Astrocyte (in vitro differentiated cells and primary cell): Measurements from ENCODE around the gene KCNAB3. TPM values are rescaled to one million over a fixed set of nuclear protein-coding genes. Genes with fewer than 3 reads are reported as not detected.
A peak's percentile ranks its signal among the peaks of the same experiment; 100 is the strongest.

ENCODE experiments used
- DNase-seq: peaks from one replicate; pipeline ENCODE4 v3.0.0-alpha.2; 2010; ENCODE audit warnings: low read depth
- FAIRE-seq: peaks from 2 replicates; lab custom pipeline; 2011; peaks lifted over from hg19 to GRCh38; lab: Jason Lieb, UNC
- H2AFZ ChIP-seq: 2 replicates; pipeline ENCODE4 v1.6.0; 2012; ENCODE audit warnings: low read depth, low read length, inconsistent platforms
- H3K27ac ChIP-seq: 2 replicates; pipeline ENCODE4 v1.5.1; 2011; ENCODE audit warnings: low read depth, low read length, inconsistent platforms
- H3K27me3 ChIP-seq: 2 replicates; pipeline ENCODE4 v1.6.0; 2011; ENCODE audit warnings: low read length, inconsistent platforms; ENCODE audit not compliant: insufficient read depth
- H3K36me3 ChIP-seq: 2 replicates; pipeline ENCODE4 v1.5.1; 2011; ENCODE audit warnings: low read length, inconsistent platforms; ENCODE audit not compliant: insufficient read depth
- H3K4me1 ChIP-seq: 2 replicates; pipeline ENCODE4 v1.5.1; 2011; ENCODE audit warnings: low read length, inconsistent platforms; ENCODE audit not compliant: insufficient read depth
- H3K4me2 ChIP-seq: 2 replicates; pipeline ENCODE4 v1.6.0; 2012; ENCODE audit warnings: low read length, inconsistent platforms
- H3K4me3 ChIP-seq: 2 replicates; pipeline ENCODE4 v1.5.1; 2011; ENCODE audit warnings: low read depth, mild to moderate bottlenecking, low read length, inconsistent platforms; ENCODE audit not compliant: insufficient read depth
- H3K79me2 ChIP-seq: 2 replicates; pipeline ENCODE4 v1.6.0; 2012; ENCODE audit warnings: mild to moderate bottlenecking, low read length, inconsistent platforms; ENCODE audit not compliant: insufficient read depth
- H3K9ac ChIP-seq: 2 replicates; pipeline ENCODE4 v1.6.0; 2012; ENCODE audit warnings: mild to moderate bottlenecking, low read length, inconsistent platforms
- H3K9me3 ChIP-seq: 2 replicates; pipeline ENCODE4 v1.5.1; 2012; ENCODE audit warnings: low read depth, mild to moderate bottlenecking, low read length, inconsistent platforms; ENCODE audit not compliant: insufficient read depth
- H4K20me1 ChIP-seq: 2 replicates; pipeline ENCODE4 v1.6.0; 2012; ENCODE audit warnings: low read length, inconsistent platforms; ENCODE audit not compliant: insufficient read depth
- H3K27ac Mint-ChIP-seq: one replicate; pipeline ENCODE4 v1.8.0; 2021; ENCODE audit warnings: mild to moderate bottlenecking, mixed read lengths; ENCODE audit not compliant: unreplicated experiment
- H3K27me3 Mint-ChIP-seq: one replicate; pipeline ENCODE4 v1.8.0; 2021; ENCODE audit warnings: low read depth, mixed read lengths; ENCODE audit not compliant: unreplicated experiment
- H3K36me3 Mint-ChIP-seq: one replicate; pipeline ENCODE4 v1.8.0; 2021; ENCODE audit warnings: low read depth, mixed read lengths; ENCODE audit not compliant: unreplicated experiment
- H3K4me1 Mint-ChIP-seq: one replicate; pipeline ENCODE4 v1.8.0; 2021; ENCODE audit warnings: low read depth, mixed read lengths; ENCODE audit not compliant: unreplicated experiment
- H3K4me3 Mint-ChIP-seq: one replicate; pipeline ENCODE4 v1.8.0; 2021; ENCODE audit warnings: mild to moderate bottlenecking, moderate library complexity, mixed read lengths; ENCODE audit not compliant: unreplicated experiment
- H3K9me3 Mint-ChIP-seq: one replicate; pipeline ENCODE4 v1.8.0; 2021; ENCODE audit warnings: mild to moderate bottlenecking, mixed read lengths; ENCODE audit not compliant: unreplicated experiment
- CTCF ChIP-seq: IDR thresholded peaks from 2 replicates; pipeline ENCODE4 v1.5.1; 2011; ENCODE audit warnings: low read depth, mild to moderate bottlenecking, inconsistent platforms, low read length, moderate library complexity; ENCODE audit not compliant: insufficient read depth
- EZH2 ChIP-seq: IDR thresholded peaks from 2 replicates; pipeline ENCODE4 v1.6.1; 2012; ENCODE audit warnings: mild to moderate bottlenecking, low read length, inconsistent platforms; ENCODE audit not compliant: insufficient read depth
- total RNA-seq: library from RNA; stranded (reverse); gene quantifications from 2 replicates; pipeline ENCODE4 v1.2.1, GENCODE V29; 2021

KCNAB3 gene
- total RNA-seq, 1 donor from 2014 or later = 1.4 TPM

GRCh38 chr17:7887482-7888183, 42.0 kb downstream of the KCNAB3 start:
- peak; percentile 92 for FAIRE-seq
- H3K36me3 ChIP-seq = peaks cover 7% of the 10 kb centered on the region

GRCh38 chr17:7887038-7887481, 42.6 kb downstream of the KCNAB3 start:
- Histone ChIP-seq H3K27me3 (no peaks in the 10 kb centered on the region), H3K9me3 (no peaks in the 10 kb centered on the region), H2AFZ (peak overlapping the region; percentile 18), H4K20me1 (peaks cover 33% of the 10 kb centered on the region), H3K4me3 (peak overlapping the region; percentile 71), H3K9ac (peak overlapping the region; percentile 87), H3K4me1 (peaks cover 35% of the 10 kb centered on the region), H3K36me3 (peaks cover 5% of the 10 kb centered on the region), H3K4me2 (peak overlapping the region; percentile 96), H3K27ac (peak overlapping the region; percentile 84), H3K79me2 (peaks cover 39% of the 10 kb centered on the region)
- Mint-ChIP-seq H3K27ac (no peak overlapping the region), H3K4me1 (no peaks in the 10 kb centered on the region), H3K36me3 (peaks cover 15% of the 10 kb centered on the region), H3K4me3 (no peak overlapping the region), H3K9me3 (no peaks in the 10 kb centered on the region), H3K27me3 (no peaks in the 10 kb centered on the region)
- DNase-seq (no peak), FAIRE-seq (peak; percentile 9)
- TF ChIP-seq EZH2 (no peak), CTCF (no peak)

More at GRCh38 chr17:7887482-7888183, 42.0 kb downstream of the KCNAB3 start:
- H3K4me1 ChIP-seq = peaks cover 35% of the 10 kb centered on the region
- TF ChIP-seq EZH2 (no peak), CTCF (no peak)
- Mint-ChIP-seq H3K4me1 (no peaks in the 10 kb centered on the region), H3K9me3 (no peaks in the 10 kb centered on the region), H3K27me3 (no peaks in the 10 kb centered on the region), H3K36me3 (peaks cover 16% of the 10 kb centered on the region), H3K27ac (no peak overlapping the region), H3K4me3 (no peak overlapping the region)
- H3K9ac ChIP-seq = peak overlapping the region; percentile 80
- peak; percentile 91 for DNase-seq
- H3K4me3 ChIP-seq = peak overlapping the region; percentile 71
- no peaks in the 10 kb centered on the region for H3K9me3 ChIP-seq
- H3K79me2 ChIP-seq = peaks cover 38% of the 10 kb centered on the region
- H3K4me2 ChIP-seq = peak overlapping the region; percentile 96
- peak overlapping the region; percentile 51 for H2AFZ ChIP-seq
- peak overlapping the region; percentile 84 for H3K27ac ChIP-seq
- H4K20me1 ChIP-seq = peaks cover 33% of the 10 kb centered on the region
- no peaks in the 10 kb centered on the region for H3K27me3 ChIP-seq
